Measurements from ENCODE around the gene SEMA5B.

Gene SEMA5B

GRCh38 chr3:123066599-123066895 lies 39.0 kb upstream of the SEMA5B start:
- peak overlapping the region; percentile 84 for H3K4me3 ChIP-seq (ENCODE audit: low read depth, low read length)
- no peak for TF ChIP-seq CTCF (IDR thresholded peaks at IDR 0.05; ENCODE audit: low read depth, low read length)

GRCh38 chr3:123064914-123065313 lies 37.4 kb upstream of the SEMA5B start:
- TF ChIP-seq CTCF (IDR thresholded peaks at IDR 0.05; ENCODE audit: low read depth, low read length) = no peak
- H3K4me3 ChIP-seq (ENCODE audit: low read depth, low read length) = no peak overlapping the region

GRCh38 chr3:123064506-123064905 lies 36.9 kb upstream of the SEMA5B start:
- no peak for TF ChIP-seq CTCF (IDR thresholded peaks at IDR 0.05; ENCODE audit: low read depth, low read length)
- no peak overlapping the region for H3K4me3 ChIP-seq (ENCODE audit: low read depth, low read length)

GRCh38 chr3:123063034-123063433 lies 35.5 kb upstream of the SEMA5B start:
- no peak for TF ChIP-seq CTCF (IDR thresholded peaks at IDR 0.05; ENCODE audit: low read depth, low read length)
- H3K4me3 ChIP-seq (ENCODE audit: low read depth, low read length) = no peak overlapping the region

- TF ChIP-seq CTCF (IDR thresholded peaks at IDR 0.05; ENCODE audit: low read depth, low read length) = no peak
- H3K4me3 ChIP-seq (ENCODE audit: low read depth, low read length) = no peak overlapping the region
Observed at GRCh38 chr3:123061856-123062255, 34.3 kb upstream of the SEMA5B start.

GRCh38 chr3:123060054-123060453 lies 32.5 kb upstream of the SEMA5B start:
- no peak for TF ChIP-seq CTCF (IDR thresholded peaks at IDR 0.05; ENCODE audit: low read depth, low read length)
- no peak overlapping the region for H3K4me3 ChIP-seq (ENCODE audit: low read depth, low read length)

- no peak for TF ChIP-seq CTCF (IDR thresholded peaks at IDR 0.05; ENCODE audit: low read depth, low read length)
- H3K4me3 ChIP-seq (ENCODE audit: low read depth, low read length) = no peak overlapping the region
Observed at GRCh38 chr3:123058505-123058904, 30.9 kb upstream of the SEMA5B start.

All from WI38 (cell line).